Nephron progenitor cell (in vitro differentiated cells): ENCODE data around the gene PCDH9.

Source experiments
- DNase-seq: peaks from one replicate; pipeline ENCODE4 v3.0.0; 2021
- H3K27ac Mint-ChIP-seq: 2 replicates; pipeline ENCODE4 v1.8.0; 2021; ENCODE audit warnings: mild to moderate bottlenecking, moderate library complexity, mixed read lengths
- H3K27me3 Mint-ChIP-seq: 2 replicates; pipeline ENCODE4 v1.8.0; 2021; ENCODE audit warnings: mild to moderate bottlenecking, low read depth, mixed read lengths; ENCODE audit not compliant: poor library complexity
- H3K36me3 Mint-ChIP-seq: 2 replicates; pipeline ENCODE4 v1.8.0; 2021; ENCODE audit warnings: low read depth, mixed read lengths
- H3K4me1 Mint-ChIP-seq: 2 replicates; pipeline ENCODE4 v1.8.0; 2021; ENCODE audit warnings: mixed read lengths
- H3K4me3 Mint-ChIP-seq: 2 replicates; pipeline ENCODE4 v1.8.0; 2021; ENCODE audit warnings: mild to moderate bottlenecking, moderate library complexity, mixed read lengths
- H3K9me3 Mint-ChIP-seq: 2 replicates; pipeline ENCODE4 v1.8.0; 2021; ENCODE audit warnings: mild to moderate bottlenecking, moderate library complexity, mixed read lengths
- CTCF ChIP-seq: fragments of 200-600 bp; sonication (generic); IDR thresholded peaks from 2 replicates; pipeline ENCODE4 v1.5.0; 2021; ENCODE audit warnings: antibody characterized with exemption

PCDH9 gene

GRCh38 chr13:66847541-66847940 lies 382.6 kb downstream of the PCDH9 start:
- no peak overlapping the region for H3K4me3 Mint-ChIP-seq
- H3K27ac Mint-ChIP-seq = no peak overlapping the region
- no peak for TF ChIP-seq CTCF
- H3K36me3 Mint-ChIP-seq = no peaks in the 10 kb centered on the region
- no peaks in the 10 kb centered on the region for H3K27me3 Mint-ChIP-seq
- no peak for DNase-seq
- no peaks in the 10 kb centered on the region for H3K4me1 Mint-ChIP-seq
- peaks cover 8% of the 10 kb centered on the region for H3K9me3 Mint-ChIP-seq

DNA sequence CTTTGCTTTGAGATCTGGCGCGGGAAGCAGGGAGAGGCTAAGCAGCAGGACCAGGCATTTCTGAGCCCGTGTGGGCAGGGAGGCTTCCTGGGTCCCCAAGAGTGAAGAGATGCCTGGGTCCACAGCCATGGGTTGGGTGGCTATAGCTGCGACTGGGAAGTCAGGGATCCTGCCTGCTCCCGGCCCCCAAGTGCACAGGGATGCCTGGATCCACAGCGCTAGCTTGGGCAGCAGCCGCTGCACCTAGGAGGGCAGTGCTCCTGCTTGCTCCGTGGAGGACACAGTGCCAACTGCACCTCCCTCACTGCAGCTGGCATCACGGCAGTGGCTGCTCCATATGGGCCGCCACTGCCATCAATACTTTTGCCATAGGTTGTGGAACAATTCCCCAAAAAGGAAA lies 384.7 kb downstream of the PCDH9 start:
- H3K36me3 Mint-ChIP-seq = no peaks in the 10 kb centered on the region
- no peaks in the 10 kb centered on the region for H3K9me3 Mint-ChIP-seq
- H3K27ac Mint-ChIP-seq = no peak overlapping the region
- H3K4me1 Mint-ChIP-seq = no peaks in the 10 kb centered on the region
- no peaks in the 10 kb centered on the region for H3K27me3 Mint-ChIP-seq
- no peak for TF ChIP-seq CTCF
- no peak overlapping the region for H3K4me3 Mint-ChIP-seq
- DNase-seq = no peak

- TF ChIP-seq CTCF = no peak
- H3K36me3 Mint-ChIP-seq = no peaks in the 10 kb centered on the region
- no peak for DNase-seq
- no peaks in the 10 kb centered on the region for H3K4me1 Mint-ChIP-seq
- H3K27ac Mint-ChIP-seq = no peak overlapping the region
- no peaks in the 10 kb centered on the region for H3K27me3 Mint-ChIP-seq
- H3K4me3 Mint-ChIP-seq = no peak overlapping the region
- no peaks in the 10 kb centered on the region for H3K9me3 Mint-ChIP-seq
Observed at GRCh38 chr13:66844933-66845332, 385.2 kb downstream of the PCDH9 start.

GRCh38 chr13:66842766-66843165 lies 387.4 kb downstream of the PCDH9 start:
- H3K4me3 Mint-ChIP-seq = no peak overlapping the region

DNA sequence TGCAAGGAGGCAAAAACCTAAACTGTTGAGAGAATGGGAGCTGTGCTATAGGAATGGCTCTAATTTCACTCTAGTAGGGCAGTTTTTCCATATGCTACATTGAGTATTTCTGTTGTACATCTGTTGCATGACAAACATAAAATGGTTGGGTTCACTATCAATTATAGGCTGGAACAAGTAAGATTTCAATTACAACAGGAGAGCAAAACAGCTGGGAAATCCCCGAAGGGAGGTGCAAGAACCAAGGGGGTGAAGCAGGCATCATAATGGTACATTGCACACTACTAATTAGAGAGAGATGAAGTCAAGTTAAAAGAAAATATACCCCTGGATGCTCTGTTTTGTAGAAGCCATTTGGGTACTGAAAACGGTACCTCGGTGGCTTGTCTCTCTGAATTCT lies 389.5 kb downstream of the PCDH9 start:
- H3K27me3 Mint-ChIP-seq = no peaks in the 10 kb centered on the region
- H3K4me1 Mint-ChIP-seq = peaks cover 26% of the 10 kb centered on the region
- no peak for TF ChIP-seq CTCF
- H3K27ac Mint-ChIP-seq = no peak overlapping the region
- no peak for DNase-seq
- no peak overlapping the region for H3K4me3 Mint-ChIP-seq
- H3K36me3 Mint-ChIP-seq = no peaks in the 10 kb centered on the region
- H3K9me3 Mint-ChIP-seq = no peaks in the 10 kb centered on the region

More at GRCh38 chr13:66842766-66843165, 387.4 kb downstream of the PCDH9 start:
- DNase-seq = no peak
- H3K27ac Mint-ChIP-seq = no peak overlapping the region
- no peaks in the 10 kb centered on the region for H3K9me3 Mint-ChIP-seq
- H3K27me3 Mint-ChIP-seq = no peaks in the 10 kb centered on the region
- no peaks in the 10 kb centered on the region for H3K36me3 Mint-ChIP-seq
- peaks cover 5% of the 10 kb centered on the region for H3K4me1 Mint-ChIP-seq
- TF ChIP-seq CTCF = no peak

- DNase-seq = no peak
- Mint-ChIP-seq H3K36me3 (no peaks in the 10 kb centered on the region), H3K9me3 (no peaks in the 10 kb centered on the region), H3K27ac (peak overlapping the region; percentile 95), H3K4me3 (peak overlapping the region; percentile 56), H3K27me3 (no peaks in the 10 kb centered on the region), H3K4me1 (peaks cover 53% of the 10 kb centered on the region)
- no peak for TF ChIP-seq CTCF
Observed at GRCh38 chr13:66837246-66837645, 392.9 kb downstream of the PCDH9 start.
